H9 (cell line): ENCODE data around the gene NEK6. TPM values are rescaled to one million over a fixed set of nuclear protein-coding genes. Genes with fewer than 3 reads are reported as not detected.

ENCODE experiments used
- DNase-seq: peaks from one replicate; pipeline ENCODE4 v3.0.0-alpha.2; 2017
- H2AFZ ChIP-seq: one replicate; pipeline ENCODE4 v1.6.1; 2013; ENCODE audit warnings: mild to moderate bottlenecking, low read length, control low read depth, moderate library complexity
- H2AK5ac ChIP-seq: 2 replicates; pipeline ENCODE4 v1.6.1; 2013; ENCODE audit warnings: low read length, control low read depth, mixed read lengths; ENCODE audit not compliant: insufficient read length
- H2BK120ac ChIP-seq: one replicate; pipeline ENCODE4 v1.6.1; 2013; ENCODE audit warnings: low read depth, mild to moderate bottlenecking, low read length, control low read depth, inconsistent platforms; ENCODE audit not compliant: poor library complexity, severe bottlenecking
- H2BK12ac ChIP-seq: 2 replicates; pipeline ENCODE4 v1.6.1; 2013; ENCODE audit warnings: low read length, control low read depth, mixed read lengths, low read depth; ENCODE audit not compliant: insufficient read length
- H2BK15ac ChIP-seq: 2 replicates; pipeline ENCODE4 v1.6.1; 2013; ENCODE audit warnings: low read depth, low read length, control low read depth
- H2BK20ac ChIP-seq: one replicate; pipeline ENCODE4 v1.6.1; 2013; ENCODE audit warnings: low read depth, mild to moderate bottlenecking, low read length, control low read depth, inconsistent platforms; ENCODE audit not compliant: poor library complexity, severe bottlenecking
- H2BK5ac ChIP-seq: 2 replicates; pipeline ENCODE4 v1.6.1; 2013; ENCODE audit warnings: low read length, control low read depth, mixed read lengths; ENCODE audit not compliant: insufficient read length
- H3K14ac ChIP-seq: 2 replicates; pipeline ENCODE4 v1.6.1; 2013; ENCODE audit warnings: low read length, control low read depth; ENCODE audit not compliant: insufficient read depth
- H3K18ac ChIP-seq: 2 replicates; pipeline ENCODE4 v1.6.1; 2013; ENCODE audit warnings: low read depth, mild to moderate bottlenecking, mixed read lengths, low read length, control low read depth; ENCODE audit not compliant: insufficient read length
- H3K23ac ChIP-seq: 2 replicates; pipeline ENCODE4 v1.6.1; 2013; ENCODE audit warnings: low read length, control low read depth, mixed read lengths, low read depth; ENCODE audit not compliant: insufficient read length
- H3K23me2 ChIP-seq: 2 replicates; pipeline ENCODE4 v1.6.1; 2013; ENCODE audit warnings: low read depth, mild to moderate bottlenecking, mixed read lengths, low read length, control low read depth; ENCODE audit not compliant: insufficient read length, poor library complexity, severe bottlenecking
- H3K27ac ChIP-seq: 2 replicates; pipeline ENCODE4 v1.5.1; 2013; ENCODE audit warnings: low read length, control low read depth, mixed read lengths, low read depth; ENCODE audit not compliant: insufficient read length
- H3K27me3 ChIP-seq: 2 replicates; pipeline ENCODE4 v1.6.1; 2013; ENCODE audit warnings: low read length, control low read depth, inconsistent platforms; ENCODE audit not compliant: insufficient read depth
- H3K4ac ChIP-seq: 2 replicates; pipeline ENCODE4 v1.6.1; 2013; ENCODE audit warnings: low read depth, mild to moderate bottlenecking, control low read depth, inconsistent platforms, low read length, moderate library complexity
- H3K4me1 ChIP-seq: 2 replicates; pipeline ENCODE4 v1.6.1; 2013; ENCODE audit warnings: low read length, control low read depth, inconsistent platforms; ENCODE audit not compliant: insufficient read depth
- H3K4me2 ChIP-seq: 2 replicates; pipeline ENCODE4 v1.6.1; 2013; ENCODE audit warnings: low read length, control low read depth, mixed read lengths; ENCODE audit not compliant: insufficient read length, insufficient read depth
- H3K56ac ChIP-seq: 2 replicates; pipeline ENCODE4 v1.6.1; 2013; ENCODE audit warnings: low read depth, mild to moderate bottlenecking, mixed read lengths, low read length, control low read depth; ENCODE audit not compliant: insufficient read length
- H3K79me1 ChIP-seq: 2 replicates; pipeline ENCODE4 v1.6.1; 2013; ENCODE audit warnings: low read depth, mild to moderate bottlenecking, moderate library complexity, low read length, control low read depth, inconsistent platforms; ENCODE audit not compliant: insufficient read depth, poor library complexity, severe bottlenecking
- H3K79me2 ChIP-seq: 2 replicates; pipeline ENCODE4 v1.6.1; 2013; ENCODE audit warnings: low read length, control low read depth, inconsistent platforms; ENCODE audit not compliant: insufficient read depth
- H3K9ac ChIP-seq: 2 replicates; pipeline ENCODE4 v1.6.1; 2013; ENCODE audit warnings: low read length, control low read depth, mixed read lengths; ENCODE audit not compliant: insufficient read length; ENCODE audit errors: extremely low read depth
- H3K9me3 ChIP-seq: one replicate; pipeline ENCODE4 v1.6.1; 2013; ENCODE audit warnings: low read depth, low read length, inconsistent platforms; ENCODE audit not compliant: control insufficient read depth
- H3T11ph ChIP-seq: one replicate; pipeline ENCODE4 v1.6.1; 2013; ENCODE audit warnings: mild to moderate bottlenecking, low read length, control low read depth, inconsistent platforms
- H4K20me1 ChIP-seq: one replicate; pipeline ENCODE4 v1.6.1; 2013; ENCODE audit not compliant: control insufficient read depth, insufficient read length, insufficient read depth
- H4K5ac ChIP-seq: 2 replicates; pipeline ENCODE4 v1.6.1; 2013; ENCODE audit warnings: low read depth, mild to moderate bottlenecking, mixed read lengths, low read length, control low read depth; ENCODE audit not compliant: insufficient read length
- H4K8ac ChIP-seq: replicated peaks from 2 replicates; pipeline ENCODE4 v1.6.1; 2013; ENCODE audit warnings: low read length, control low read depth, mixed read lengths, low read depth; ENCODE audit not compliant: insufficient read length
- H4K91ac ChIP-seq: 2 replicates; pipeline ENCODE4 v1.6.1; 2013; ENCODE audit warnings: low read depth, mild to moderate bottlenecking, moderate library complexity, mixed read lengths, low read length, control low read depth; ENCODE audit not compliant: insufficient read length
- H3K27ac Mint-ChIP-seq, 3 experiments: 2 replicates in 2 of 3; 3 replicates in 1 of 3; pipeline ENCODE4 v1.8.0; 2020 to 2021; ENCODE audit warnings: mixed read lengths in 3 of 3, mild to moderate bottlenecking in 1 of 3, moderate library complexity in 1 of 3
- H3K27me3 Mint-ChIP-seq: 2 replicates; pipeline ENCODE4 v1.8.0; 2021; ENCODE audit warnings: low read depth, mild to moderate bottlenecking, moderate library complexity, mixed read lengths
- H3K36me3 Mint-ChIP-seq, 3 experiments: 2 replicates in 2 of 3; 3 replicates in 1 of 3; pipeline ENCODE4 v1.8.0; 2020 to 2021; ENCODE audit warnings: low read depth in 3 of 3, mixed read lengths in 3 of 3; ENCODE audit not compliant: insufficient read depth in 1 of 3
- H3K4me1 Mint-ChIP-seq, 2 experiments: 2 replicates each; pipeline ENCODE4 v1.8.0; 2020; ENCODE audit warnings: mixed read lengths in 2 of 2
- H3K4me3 Mint-ChIP-seq, 2 experiments: 2 replicates in 1 of 2; 3 replicates in 1 of 2; pipeline ENCODE4 v1.8.0; 2020 to 2021; ENCODE audit warnings: mild to moderate bottlenecking in 2 of 2, mixed read lengths in 2 of 2, moderate library complexity in 1 of 2
- H3K9me3 Mint-ChIP-seq, 2 experiments: 2 replicates in 1 of 2; 3 replicates in 1 of 2; pipeline ENCODE4 v1.8.0; 2020; ENCODE audit warnings: mild to moderate bottlenecking in 2 of 2, mixed read lengths in 2 of 2, moderate library complexity in 1 of 2
- WGBS: extraction: QIAGEN DNeasy Blood & Tissue Kit; methylation state at CpG from one replicate; pipeline ENCODE4 v1.1.7; 2013; ENCODE audit warnings: missing lambda C conversion rate, low lambda C conversion rate, mixed read lengths; ENCODE audit not compliant: insufficient read length; ENCODE audit errors: extremely low coverage; 5-methylcytosine and 5-hydroxymethylcytosine counted together
- total RNA-seq: library from RNA; stranded (reverse); gene quantifications from 2 replicates; pipeline ENCODE4 v1.2.1, GENCODE V29; 2021
- TF ChIP-seq, protein P1 (sequence below): fragments of 200-600 bp; sonication (generic); conservative IDR thresholded peaks from 3 replicates; pipeline ENCODE4 v1.8.0; 2021; ENCODE audit warnings: antibody characterized with exemption, mild to moderate bottlenecking

The NEK6 gene
- total RNA-seq, 1 experiment from 2014 or later, result 14.3 TPM

DNA sequence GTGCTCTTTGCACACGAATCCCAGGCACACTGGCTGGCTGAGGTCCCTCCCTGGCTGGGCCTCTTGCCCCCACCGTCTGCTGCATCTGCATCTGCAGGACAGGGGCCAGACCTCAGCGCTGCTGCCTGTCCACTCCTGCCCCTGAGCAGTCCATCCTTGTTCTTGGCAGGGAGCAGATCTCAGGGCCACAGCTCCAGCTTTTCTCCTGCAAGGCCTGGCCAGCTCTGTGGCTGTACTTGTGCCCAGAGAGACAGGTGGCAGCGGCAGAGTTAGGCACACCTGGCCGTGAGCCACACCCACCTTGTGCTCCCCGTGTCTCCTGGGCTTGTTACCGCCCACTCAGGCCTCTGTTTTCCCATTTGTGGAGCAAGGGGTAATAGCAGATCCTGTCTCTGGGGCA, 13.9 kb downstream of the NEK6 start:
- no peak for DNase-seq
- Histone ChIP-seq H3K27ac (no peak overlapping the region), H2BK20ac (no peak overlapping the region), H2BK15ac (no peak overlapping the region), H2AFZ (no peak overlapping the region), H3K18ac (no peak overlapping the region), H4K20me1 (no peaks in the 10 kb centered on the region), H3K9me3 (no peaks in the 10 kb centered on the region), H4K91ac (no peak overlapping the region), H3K14ac (no peak overlapping the region), H3K4me2 (no peak overlapping the region), H3K4me1 (no peaks in the 10 kb centered on the region; the same call in 1 of the 2 replicates), H3T11ph (no peak overlapping the region), H4K8ac (no peak overlapping the region), H2BK120ac (no peak overlapping the region), H3K79me1 (no peaks in the 10 kb centered on the region), H4K5ac (no peak overlapping the region), H3K56ac (no peak overlapping the region), H3K23me2 (no peaks in the 10 kb centered on the region), H3K23ac (no peak overlapping the region), H3K27me3 (no peaks in the 10 kb centered on the region), H3K79me2 (no peaks in the 10 kb centered on the region; the same call in 1 of the 2 replicates), H2BK12ac (no peak overlapping the region), H2BK5ac (no peak overlapping the region), H3K9ac (no peak overlapping the region), H3K4ac (no peak overlapping the region), H2AK5ac (no peak overlapping the region)
- no peaks in the 10 kb centered on the region for H3K36me3 Mint-ChIP-seq
- TF ChIP-seq, protein P1, sequence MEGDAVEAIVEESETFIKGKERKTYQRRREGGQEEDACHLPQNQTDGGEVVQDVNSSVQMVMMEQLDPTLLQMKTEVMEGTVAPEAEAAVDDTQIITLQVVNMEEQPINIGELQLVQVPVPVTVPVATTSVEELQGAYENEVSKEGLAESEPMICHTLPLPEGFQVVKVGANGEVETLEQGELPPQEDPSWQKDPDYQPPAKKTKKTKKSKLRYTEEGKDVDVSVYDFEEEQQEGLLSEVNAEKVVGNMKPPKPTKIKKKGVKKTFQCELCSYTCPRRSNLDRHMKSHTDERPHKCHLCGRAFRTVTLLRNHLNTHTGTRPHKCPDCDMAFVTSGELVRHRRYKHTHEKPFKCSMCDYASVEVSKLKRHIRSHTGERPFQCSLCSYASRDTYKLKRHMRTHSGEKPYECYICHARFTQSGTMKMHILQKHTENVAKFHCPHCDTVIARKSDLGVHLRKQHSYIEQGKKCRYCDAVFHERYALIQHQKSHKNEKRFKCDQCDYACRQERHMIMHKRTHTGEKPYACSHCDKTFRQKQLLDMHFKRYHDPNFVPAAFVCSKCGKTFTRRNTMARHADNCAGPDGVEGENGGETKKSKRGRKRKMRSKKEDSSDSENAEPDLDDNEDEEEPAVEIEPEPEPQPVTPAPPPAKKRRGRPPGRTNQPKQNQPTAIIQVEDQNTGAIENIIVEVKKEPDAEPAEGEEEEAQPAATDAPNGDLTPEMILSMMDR, result no peak
- H3K27me3 Mint-ChIP-seq, result no peaks in the 10 kb centered on the region
- no CpG with 5 or more reads among the region's 7 CpGs for WGBS
- peaks cover 13 to 35% of the 10 kb centered on the region in 2 experiments for H3K4me1 Mint-ChIP-seq
- H3K9me3 Mint-ChIP-seq, result no peaks in the 10 kb centered on the region
- no peak overlapping the region for H3K4me3 Mint-ChIP-seq
- no peak overlapping the region; a peak in 1 of 7 replicates for H3K27ac Mint-ChIP-seq
